Measurements from ENCODE around the gene AACS.
A peak's percentile ranks its signal among the peaks of the same experiment; 100 is the strongest.
"Not testable (repeated sequence)": the region's sequence is repeated elsewhere in the genome, so short reads cannot be mapped to it uniquely, and the experiment has no call there.

Gene AACS

DNA sequence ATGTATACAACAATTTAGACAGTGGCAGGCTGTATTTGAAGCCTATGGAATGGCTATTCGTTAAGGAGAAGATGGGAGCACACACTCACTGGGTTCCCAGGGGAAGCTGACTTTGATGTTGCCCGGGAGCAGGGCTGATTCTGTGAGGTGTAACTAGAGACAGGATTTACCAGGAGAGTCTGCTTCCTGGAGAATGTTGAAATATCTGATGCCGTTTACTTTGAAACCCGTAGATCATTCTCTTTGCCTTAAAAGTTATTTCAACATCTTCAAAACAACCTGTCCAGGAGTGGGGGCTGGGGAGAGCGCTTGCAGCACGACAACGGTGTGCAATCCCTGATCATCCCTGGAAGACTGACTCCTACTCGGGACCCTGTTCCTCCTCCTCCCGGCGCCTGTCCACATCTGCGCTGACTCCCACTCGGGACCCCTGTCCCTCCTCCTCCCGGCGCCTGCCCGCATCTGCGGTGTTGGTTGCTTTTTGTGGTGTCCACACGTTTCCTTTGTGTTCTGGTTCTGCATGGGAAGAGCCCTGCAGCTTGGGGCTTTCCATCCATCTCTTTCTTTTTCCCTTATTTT is 72.6 kb downstream of the AACS start:
- POLR2A ChIA-PET: no interaction called here
- Histone ChIP-seq H3K9me3 (ENCODE audit: control insufficient read depth, insufficient read depth, low read depth, low read length) (no peaks in the 10 kb centered on the region), H3K36me3 (ENCODE audit: control insufficient read depth in 2 of 2, insufficient read depth in 1 of 2, low read length in 2 of 2) (peaks cover 0 to 19% of the 10 kb centered on the region in 2 experiments; a peak in 2 of 3 replicates), H3K27ac (ENCODE audit: extremely low read depth, low read depth, low read length) (no peak overlapping the region), H3K4me3 (ENCODE audit: low read depth, low read length) (no peak overlapping the region), H3K4me1 (ENCODE audit: control insufficient read depth, insufficient read depth, low read length) (no peaks in the 10 kb centered on the region)
- CTCF ChIA-PET: no interaction called here
- TF ChIP-seq ZNF175 (tag by site-specific recombination; IDR thresholded peaks at IDR 0.05): no peak
- TF ChIP-seq ZNF324 (tag by site-specific recombination; IDR thresholded peaks at IDR 0.05): no peak
- TF ChIP-seq ZNF558 (tag by site-specific recombination; IDR thresholded peaks at IDR 0.05): no peak
- TF ChIP-seq, protein P1, sequence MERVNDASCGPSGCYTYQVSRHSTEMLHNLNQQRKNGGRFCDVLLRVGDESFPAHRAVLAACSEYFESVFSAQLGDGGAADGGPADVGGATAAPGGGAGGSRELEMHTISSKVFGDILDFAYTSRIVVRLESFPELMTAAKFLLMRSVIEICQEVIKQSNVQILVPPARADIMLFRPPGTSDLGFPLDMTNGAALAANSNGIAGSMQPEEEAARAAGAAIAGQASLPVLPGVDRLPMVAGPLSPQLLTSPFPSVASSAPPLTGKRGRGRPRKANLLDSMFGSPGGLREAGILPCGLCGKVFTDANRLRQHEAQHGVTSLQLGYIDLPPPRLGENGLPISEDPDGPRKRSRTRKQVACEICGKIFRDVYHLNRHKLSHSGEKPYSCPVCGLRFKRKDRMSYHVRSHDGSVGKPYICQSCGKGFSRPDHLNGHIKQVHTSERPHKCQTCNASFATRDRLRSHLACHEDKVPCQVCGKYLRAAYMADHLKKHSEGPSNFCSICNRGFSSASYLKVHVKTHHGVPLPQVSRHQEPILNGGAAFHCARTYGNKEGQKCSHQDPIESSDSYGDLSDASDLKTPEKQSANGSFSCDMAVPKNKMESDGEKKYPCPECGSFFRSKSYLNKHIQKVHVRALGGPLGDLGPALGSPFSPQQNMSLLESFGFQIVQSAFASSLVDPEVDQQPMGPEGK (tag by site-specific recombination; IDR thresholded peaks at IDR 0.05): no peak
- no peak for TF ChIP-seq MYNN (tag by site-specific recombination; IDR thresholded peaks at IDR 0.05; ENCODE audit: borderline replicate concordance)
- TF ChIP-seq, protein P2, sequence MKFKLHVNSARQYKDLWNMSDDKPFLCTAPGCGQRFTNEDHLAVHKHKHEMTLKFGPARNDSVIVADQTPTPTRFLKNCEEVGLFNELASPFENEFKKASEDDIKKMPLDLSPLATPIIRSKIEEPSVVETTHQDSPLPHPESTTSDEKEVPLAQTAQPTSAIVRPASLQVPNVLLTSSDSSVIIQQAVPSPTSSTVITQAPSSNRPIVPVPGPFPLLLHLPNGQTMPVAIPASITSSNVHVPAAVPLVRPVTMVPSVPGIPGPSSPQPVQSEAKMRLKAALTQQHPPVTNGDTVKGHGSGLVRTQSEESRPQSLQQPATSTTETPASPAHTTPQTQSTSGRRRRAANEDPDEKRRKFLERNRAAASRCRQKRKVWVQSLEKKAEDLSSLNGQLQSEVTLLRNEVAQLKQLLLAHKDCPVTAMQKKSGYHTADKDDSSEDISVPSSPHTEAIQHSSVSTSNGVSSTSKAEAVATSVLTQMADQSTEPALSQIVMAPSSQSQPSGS (tag by site-specific recombination; IDR thresholded peaks at IDR 0.05; ENCODE audit: low read depth): no peak
- no peak for TF ChIP-seq ZNF707 (tag by site-specific recombination; IDR thresholded peaks at IDR 0.05)
- no peak for TF ChIP-seq ZBTB1 (tag by site-specific recombination; IDR thresholded peaks at IDR 0.05)
- TF ChIP-seq ZNF660 (tag by site-specific recombination; IDR thresholded peaks at IDR 0.05): no peak
- no peak for TF ChIP-seq ZNF292 (tag by site-specific recombination; IDR thresholded peaks at IDR 0.05; ENCODE audit: borderline replicate concordance, low read depth)
- no peak for TF ChIP-seq EGR2 (tag by site-specific recombination; IDR thresholded peaks at IDR 0.05; ENCODE audit: low read depth)
- TF ChIP-seq ZNF529 (tag by site-specific recombination; IDR thresholded peaks at IDR 0.05; ENCODE audit: insufficient replicate concordance): no peak
- TF ChIP-seq GLI2 (tag by site-specific recombination; IDR thresholded peaks at IDR 0.05; ENCODE audit: borderline replicate concordance, low read depth): no peak
- TF ChIP-seq ZBTB8A (tag by site-specific recombination; IDR thresholded peaks at IDR 0.05): no peak
- TF ChIP-seq MEIS1 (CRISPR knock-in tag; IDR thresholded peaks at IDR 0.05; ENCODE audit: borderline replicate concordance): no peak
- TF ChIP-seq, protein P3, sequence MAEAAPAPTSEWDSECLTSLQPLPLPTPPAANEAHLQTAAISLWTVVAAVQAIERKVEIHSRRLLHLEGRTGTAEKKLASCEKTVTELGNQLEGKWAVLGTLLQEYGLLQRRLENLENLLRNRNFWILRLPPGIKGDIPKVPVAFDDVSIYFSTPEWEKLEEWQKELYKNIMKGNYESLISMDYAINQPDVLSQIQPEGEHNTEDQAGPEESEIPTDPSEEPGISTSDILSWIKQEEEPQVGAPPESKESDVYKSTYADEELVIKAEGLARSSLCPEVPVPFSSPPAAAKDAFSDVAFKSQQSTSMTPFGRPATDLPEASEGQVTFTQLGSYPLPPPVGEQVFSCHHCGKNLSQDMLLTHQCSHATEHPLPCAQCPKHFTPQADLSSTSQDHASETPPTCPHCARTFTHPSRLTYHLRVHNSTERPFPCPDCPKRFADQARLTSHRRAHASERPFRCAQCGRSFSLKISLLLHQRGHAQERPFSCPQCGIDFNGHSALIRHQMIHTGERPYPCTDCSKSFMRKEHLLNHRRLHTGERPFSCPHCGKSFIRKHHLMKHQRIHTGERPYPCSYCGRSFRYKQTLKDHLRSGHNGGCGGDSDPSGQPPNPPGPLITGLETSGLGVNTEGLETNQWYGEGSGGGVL (tag by site-specific recombination; IDR thresholded peaks at IDR 0.05): no peak
- no peak for TF ChIP-seq YY2 (tag by site-specific recombination; IDR thresholded peaks at IDR 0.05)
- TF ChIP-seq ZFHX2 (tag by site-specific recombination; conservative IDR thresholded peaks at IDR 0.05): no peak

DNA sequence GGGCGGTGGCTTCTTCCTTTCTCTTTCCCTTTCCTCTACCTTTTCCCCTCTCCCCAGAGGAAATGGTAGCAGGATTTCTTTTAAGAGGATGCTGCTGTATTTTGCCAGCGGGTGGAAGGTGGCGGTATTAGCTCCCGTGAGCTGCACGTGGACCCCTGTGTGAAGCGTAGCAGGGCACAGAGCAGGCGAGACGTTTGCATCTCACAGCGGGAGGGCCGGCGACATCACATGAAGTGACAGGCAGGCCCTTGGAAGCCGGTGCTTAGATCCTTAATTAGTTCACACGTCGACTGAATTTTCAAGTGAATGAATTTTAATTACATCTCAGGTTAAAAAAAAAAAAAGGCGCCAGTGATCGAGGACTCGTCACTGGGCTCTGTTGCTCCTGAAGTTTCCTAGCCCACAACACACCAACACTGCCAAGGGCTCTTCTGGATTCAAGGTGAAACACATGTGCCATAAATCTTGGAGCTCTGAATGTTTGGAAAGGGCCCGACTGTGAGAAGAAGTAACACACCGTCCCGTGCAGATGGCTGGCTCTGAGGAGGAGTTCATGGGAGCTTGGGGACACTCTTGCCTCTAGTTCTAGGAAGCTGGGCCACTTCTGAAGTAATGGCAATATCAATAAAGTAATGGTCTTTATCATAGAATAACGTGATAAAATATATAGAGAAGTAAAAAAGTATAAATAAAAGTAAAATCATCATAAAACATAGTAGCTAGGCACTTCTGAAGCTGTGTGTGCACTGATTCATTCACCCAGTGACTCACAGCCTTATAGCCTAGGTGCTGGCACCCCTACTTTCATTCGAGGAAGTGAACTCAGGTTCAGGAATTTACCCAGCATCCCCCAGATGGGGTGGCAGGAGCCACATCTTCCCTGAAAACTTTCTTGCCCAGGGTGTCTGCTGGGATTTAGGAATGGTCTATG is 75.3 kb downstream of the AACS start:
- TF ChIP-seq ZNF660 (tag by site-specific recombination; IDR thresholded peaks at IDR 0.05) (no peak), OSR2 (tag by site-specific recombination; IDR thresholded peaks at IDR 0.05) (peak; percentile 44; the same call in 1 of the 2 replicates), ZIC2 (tag by site-specific recombination; IDR thresholded peaks at IDR 0.05) (peak; percentile 21; the same call in 1 of the 2 replicates)
- ChIA-PET CTCF (interaction anchor here (0.6 kb wide), 1 partner anchor 936 kb away, joined by 3 read pairs; no protein-coding TSS in a partner anchor), POLR2A (interaction anchor here (0.7 kb wide), 1 partner anchor 1268 kb away, joined by 4 read pairs; no protein-coding TSS in a partner anchor)
- Histone ChIP-seq H3K27ac (ENCODE audit: extremely low read depth, low read depth, low read length) (no peak overlapping the region), H3K9me3 (ENCODE audit: control insufficient read depth, insufficient read depth, low read depth, low read length) (no peaks in the 10 kb centered on the region), H3K4me3 (ENCODE audit: low read depth, low read length) (no peak overlapping the region), H3K4me1 (ENCODE audit: control insufficient read depth, insufficient read depth, low read length) (no peaks in the 10 kb centered on the region), H3K36me3 (ENCODE audit: control insufficient read depth in 2 of 2, insufficient read depth in 1 of 2, low read length in 2 of 2) (peaks cover 0 to 8% of the 10 kb centered on the region in 2 experiments; a peak in 2 of 3 replicates)

DNA sequence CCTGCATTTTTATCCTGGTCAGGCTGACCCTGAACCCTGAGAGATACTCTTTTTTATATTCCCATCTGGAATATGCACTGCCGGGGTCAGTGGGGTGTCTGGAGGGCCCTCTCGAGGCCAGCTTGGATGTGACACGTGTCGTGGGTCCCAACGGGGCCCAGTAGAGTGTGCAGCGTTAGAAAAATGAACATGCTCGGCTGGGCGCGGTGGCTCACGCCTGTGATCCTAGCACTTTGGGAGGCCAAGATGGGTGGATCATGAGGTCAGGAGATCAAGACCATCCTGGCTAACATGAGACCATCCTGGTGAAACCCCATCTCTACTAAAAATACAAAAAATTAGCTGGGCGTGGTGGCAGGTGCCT is 76.0 kb downstream of the AACS start:
- H3K27ac ChIP-seq (ENCODE audit: extremely low read depth, low read depth, low read length); CTCF ChIA-PET: not testable (repeated sequence)

More for the DNA sequence above, 76.0 kb downstream of the AACS start:
- H3K4me3 ChIP-seq (ENCODE audit: low read depth, low read length); H3K36me3 ChIP-seq (ENCODE audit: control insufficient read depth in 2 of 2, insufficient read depth in 1 of 2, low read length in 2 of 2); H3K9me3 ChIP-seq (ENCODE audit: control insufficient read depth, insufficient read depth, low read depth, low read length); H3K4me1 ChIP-seq (ENCODE audit: control insufficient read depth, insufficient read depth, low read length): not testable (repeated sequence)
- POLR2A ChIA-PET: interaction anchor here (0.7 kb wide), 1 partner anchor 1269 kb away, joined by 4 read pairs; no protein-coding TSS in a partner anchor
